Esophagus squamous epithelium (tissue), 5 donors: ENCODE measurements around the gene CA5A. TPM values are rescaled to one million over a fixed set of nuclear protein-coding genes. Genes with fewer than 3 reads are reported as not detected.
A peak's percentile ranks its signal among the peaks of the same experiment; 100 is the strongest.

Experiments
- DNase-seq: peaks from one replicate; lab custom pipeline; 2025; lab: John Stamatoyannopoulos, UW
- H3K27ac ChIP-seq, 4 donors: fragments of 200-600 bp; sonication (generic); one replicate each; pipeline ENCODE4 v1.5.1; 2016 to 2019; ENCODE audit warnings: mild to moderate bottlenecking in 1 of 4
- H3K27me3 ChIP-seq, 4 donors: fragments of 200-600 bp; sonication (generic); 1 replicate in 3 of 4; 2 replicates in 1 of 4; pipeline versions ENCODE4 v1.5.1 to v1.6.0; 2017 to 2021; ENCODE audit warnings: antibody characterized with exemption in 1 of 4
- H3K36me3 ChIP-seq, 3 donors: fragments of 200-600 bp; sonication (generic); one replicate each; pipeline ENCODE4 v1.5.1; 2016 to 2019
- H3K4me1 ChIP-seq, 3 donors: fragments of 200-600 bp; sonication (generic); one replicate each; pipeline ENCODE4 v1.5.1; 2017 to 2019
- H3K4me3 ChIP-seq, 4 donors: fragments of 200-600 bp; sonication (generic); 1 replicate in 3 of 4; 2 replicates in 1 of 4; pipeline ENCODE4 v1.5.1; 2016 to 2019; ENCODE audit warnings: mild to moderate bottlenecking in 2 of 4, moderate library complexity in 1 of 4
- H3K9me3 ChIP-seq, 3 donors: fragments of 200-600 bp; sonication (generic); one replicate each; pipeline ENCODE4 v1.5.1; 2016 to 2019
- POLR2A ChIP-seq, 4 donors: fragments of 450-650 bp; IDR thresholded peaks; one replicate each; pipeline ENCODE4 v1.6.1; 2017; ENCODE audit warnings: antibody characterized with exemption in 4 of 4, mild to moderate bottlenecking in 4 of 4, moderate library complexity in 3 of 4
- WGBS, 2 donors: methylation state at CpG; one replicate each; pipeline ENCODE4 v1.1.5; 2018; 5-methylcytosine and 5-hydroxymethylcytosine counted together
- intact Hi-C: fragments of 100-400 bp; cut with DNase I; formaldehyde crosslinking; loops from one replicate; pipeline ENCODE4 v1.15.0; 2022
- total RNA-seq, 4 donors: library from RNA; depleted of rRNA; stranded (reverse); fragments of >200 nt; gene quantifications; one replicate each; pipeline ENCODE4 v1.1.0, GENCODE V29; 2016
- TF ChIP-seq, protein P1 (sequence below), 6 experiments: fragments of 450-650 bp in 4 of 6; fragments of 200-600 bp in 2 of 6; sonication (generic) in 2 of 6; IDR thresholded peaks; one replicate each; pipeline ENCODE4 v1.5.1; 2016 to 2019; ENCODE audit warnings: antibody characterized with exemption in 6 of 6, mild to moderate bottlenecking in 4 of 6, moderate library complexity in 4 of 6
- donor health status: DM: yes; HTN: yes; CAD: no.

The CA5A gene
- total RNA-seq, 4 donors from 2014 or later, result not detected

DNA sequence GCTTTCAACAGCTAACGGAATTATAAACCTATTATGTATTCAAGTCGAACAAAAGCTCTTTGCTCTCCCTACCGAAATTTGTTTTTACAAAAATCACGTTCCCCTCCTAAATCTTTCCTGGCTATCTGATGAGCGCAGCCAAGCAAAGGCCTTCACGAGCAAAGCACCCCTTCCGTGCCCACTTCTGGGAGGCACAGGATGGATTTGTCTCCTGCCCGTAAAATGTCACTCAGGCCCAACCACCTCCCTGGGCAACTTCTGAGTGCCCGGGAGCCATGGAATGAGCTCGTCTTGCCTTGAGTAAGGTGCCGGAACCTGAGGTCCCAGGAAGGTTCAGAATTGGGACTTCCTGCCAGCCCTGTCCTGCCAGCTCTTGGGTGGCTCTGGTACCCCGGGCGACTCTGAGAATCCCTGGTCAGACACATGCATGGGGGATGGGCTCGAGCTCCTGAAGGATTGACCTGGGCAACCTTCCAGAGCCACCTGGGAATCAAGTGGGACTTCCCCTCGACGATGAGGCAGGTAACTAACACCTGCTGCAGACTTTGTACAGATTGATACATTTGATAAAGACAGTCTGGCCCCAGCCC, 86.8 kb downstream of the CA5A start:
- 49 to 51% methylated on average over 7 to 16 of the region's 16 CpGs for WGBS, 2 donors
- H3K4me3 ChIP-seq, result no peak overlapping the region
- no peaks in the 10 kb centered on the region for H3K9me3 ChIP-seq
- H3K27ac ChIP-seq, result peak overlapping the region; percentile 58 to 86 (median 80)
- DNase-seq, result no peak
- H3K36me3 ChIP-seq, result peaks cover 0 to 43% (median 0%) of the 10 kb centered on the region in 3 donors
- peaks cover 54 to 100% (median 79%) of the 10 kb centered on the region in 3 donors for H3K4me1 ChIP-seq
- H3K27me3 ChIP-seq, result peaks cover 0 to 30% (median 0%) of the 10 kb centered on the region in 4 donors
- intact Hi-C loops, result no loop called here
- no peak for TF ChIP-seq POLR2A (IDR thresholded peaks at IDR 0.05)
- TF ChIP-seq, protein P1, sequence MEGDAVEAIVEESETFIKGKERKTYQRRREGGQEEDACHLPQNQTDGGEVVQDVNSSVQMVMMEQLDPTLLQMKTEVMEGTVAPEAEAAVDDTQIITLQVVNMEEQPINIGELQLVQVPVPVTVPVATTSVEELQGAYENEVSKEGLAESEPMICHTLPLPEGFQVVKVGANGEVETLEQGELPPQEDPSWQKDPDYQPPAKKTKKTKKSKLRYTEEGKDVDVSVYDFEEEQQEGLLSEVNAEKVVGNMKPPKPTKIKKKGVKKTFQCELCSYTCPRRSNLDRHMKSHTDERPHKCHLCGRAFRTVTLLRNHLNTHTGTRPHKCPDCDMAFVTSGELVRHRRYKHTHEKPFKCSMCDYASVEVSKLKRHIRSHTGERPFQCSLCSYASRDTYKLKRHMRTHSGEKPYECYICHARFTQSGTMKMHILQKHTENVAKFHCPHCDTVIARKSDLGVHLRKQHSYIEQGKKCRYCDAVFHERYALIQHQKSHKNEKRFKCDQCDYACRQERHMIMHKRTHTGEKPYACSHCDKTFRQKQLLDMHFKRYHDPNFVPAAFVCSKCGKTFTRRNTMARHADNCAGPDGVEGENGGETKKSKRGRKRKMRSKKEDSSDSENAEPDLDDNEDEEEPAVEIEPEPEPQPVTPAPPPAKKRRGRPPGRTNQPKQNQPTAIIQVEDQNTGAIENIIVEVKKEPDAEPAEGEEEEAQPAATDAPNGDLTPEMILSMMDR (IDR thresholded peaks at IDR 0.05), result no peak

GRCh38 chr16:87848676-87849345, 87.5 kb downstream of the CA5A start:
- DNase-seq, result no peak
- H3K4me1 ChIP-seq, result peaks cover 51 to 100% (median 79%) of the 10 kb centered on the region in 3 donors
- H3K4me3 ChIP-seq, result no peak overlapping the region
- TF ChIP-seq POLR2A (IDR thresholded peaks at IDR 0.05), result no peak
- TF ChIP-seq, protein P1 (IDR thresholded peaks at IDR 0.05), result no peak
- peak overlapping the region; percentile 63 to 85 (median 74) for H3K27ac ChIP-seq
- H3K9me3 ChIP-seq, result no peaks in the 10 kb centered on the region
- intact Hi-C loops, result no loop called here
- peaks cover 0 to 43% (median 0%) of the 10 kb centered on the region in 3 donors for H3K36me3 ChIP-seq
- H3K27me3 ChIP-seq, result peaks cover 0 to 37% (median 0%) of the 10 kb centered on the region in 4 donors
- WGBS, 2 donors, result 37 to 46% methylated on average over 2 to 4 of the region's 18 CpGs

GRCh38 chr16:87847785-87848675, 88.3 kb downstream of the CA5A start:
- H3K4me3 ChIP-seq, result peak overlapping the region in 2 of 4 donors; percentile 7 to 10
- H3K27ac ChIP-seq, result peak overlapping the region; percentile 63 to 85 (median 74)
- peaks cover 44 to 100% (median 76%) of the 10 kb centered on the region in 3 donors for H3K4me1 ChIP-seq
- TF ChIP-seq, protein P1 (IDR thresholded peaks at IDR 0.05), result no peak
- no peak for TF ChIP-seq POLR2A (IDR thresholded peaks at IDR 0.05)
- peaks cover 0 to 37% (median 0%) of the 10 kb centered on the region in 4 donors for H3K27me3 ChIP-seq
- H3K9me3 ChIP-seq, result no peaks in the 10 kb centered on the region
- DNase-seq, result no peak
- WGBS, 2 donors, result 46 to 59% methylated on average over 6 to 11 of the region's 28 CpGs
- peaks cover 0 to 43% (median 0%) of the 10 kb centered on the region in 3 donors for H3K36me3 ChIP-seq
- intact Hi-C loops, result no loop called here

DNA sequence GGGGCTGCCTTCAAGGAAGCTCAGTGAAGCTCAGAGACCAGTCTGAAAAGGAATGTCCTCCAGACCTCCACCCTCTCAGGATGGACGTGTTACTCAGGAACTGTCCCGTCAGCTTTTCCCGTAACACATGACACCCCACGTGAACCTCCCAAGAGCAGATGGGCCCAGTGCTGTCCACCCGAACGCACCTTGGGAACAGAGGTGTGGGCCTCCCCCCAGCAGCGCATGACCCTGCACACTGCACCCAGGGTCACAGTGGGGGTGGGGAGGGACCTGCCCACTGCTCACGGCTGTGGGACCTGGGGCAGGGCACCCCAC, 88.9 kb downstream of the CA5A start:
- 20% methylated on average over 1 of the region's 8 CpGs; no CpG with 5 or more reads in 1 of the 2 donors for WGBS, 2 donors
- Histone ChIP-seq H3K9me3 (no peaks in the 10 kb centered on the region), H3K36me3 (peaks cover 0 to 45% (median 0%) of the 10 kb centered on the region in 3 donors), H3K27me3 (peaks cover 0 to 37% (median 0%) of the 10 kb centered on the region in 4 donors), H3K27ac (peak overlapping the region; percentile 63 to 85 (median 74)), H3K4me3 (peak overlapping the region in 2 of 4 donors; percentile 7 to 10), H3K4me1 (peaks cover 38 to 100% (median 70%) of the 10 kb centered on the region in 3 donors)
- DNase-seq, result no peak
- intact Hi-C loops, result no loop called here
- TF ChIP-seq, protein P1 (IDR thresholded peaks at IDR 0.05), result no peak
- no peak for TF ChIP-seq POLR2A (IDR thresholded peaks at IDR 0.05)
